PC-9 (cell line): ENCODE measurements around the gene FGF11.

Experiments used
- EZH2 ChIP-seq: fragments of 200-600 bp; sonication (generic); IDR thresholded peaks from 2 replicates; pipeline ENCODE4 v1.8.0; 2017; ENCODE audit warnings: antibody characterized with exemption, low read depth
- TF ChIP-seq, protein P1 (sequence below): fragments of 200-600 bp; sonication (generic); conservative IDR thresholded peaks from 2 replicates; pipeline ENCODE4 v1.6.1; 2017; ENCODE audit warnings: mixed run types, antibody characterized with exemption, mild to moderate bottlenecking, moderate library complexity

DNA sequence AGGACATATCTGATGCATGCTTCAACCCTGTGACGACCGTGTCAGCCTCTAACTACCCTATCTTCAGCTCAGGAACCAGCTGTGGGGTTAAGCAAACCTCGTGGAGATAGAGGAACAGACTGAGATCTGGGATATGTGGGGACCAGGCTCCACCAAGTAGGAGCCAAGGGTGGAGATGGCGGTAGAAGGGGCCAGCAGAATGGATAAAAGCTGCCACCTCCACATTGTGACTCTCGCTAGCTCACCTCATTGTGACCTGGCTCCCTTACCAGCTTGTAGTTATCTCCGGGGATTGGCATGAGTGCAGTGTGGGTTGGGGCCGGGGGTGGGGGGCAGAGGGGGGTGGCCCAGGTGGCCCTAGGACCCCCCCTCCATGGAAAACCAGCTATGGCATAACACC, 14.0 kb upstream of the FGF11 start, which contains the start of gene SPEM2:
- TF ChIP-seq, protein P1, sequence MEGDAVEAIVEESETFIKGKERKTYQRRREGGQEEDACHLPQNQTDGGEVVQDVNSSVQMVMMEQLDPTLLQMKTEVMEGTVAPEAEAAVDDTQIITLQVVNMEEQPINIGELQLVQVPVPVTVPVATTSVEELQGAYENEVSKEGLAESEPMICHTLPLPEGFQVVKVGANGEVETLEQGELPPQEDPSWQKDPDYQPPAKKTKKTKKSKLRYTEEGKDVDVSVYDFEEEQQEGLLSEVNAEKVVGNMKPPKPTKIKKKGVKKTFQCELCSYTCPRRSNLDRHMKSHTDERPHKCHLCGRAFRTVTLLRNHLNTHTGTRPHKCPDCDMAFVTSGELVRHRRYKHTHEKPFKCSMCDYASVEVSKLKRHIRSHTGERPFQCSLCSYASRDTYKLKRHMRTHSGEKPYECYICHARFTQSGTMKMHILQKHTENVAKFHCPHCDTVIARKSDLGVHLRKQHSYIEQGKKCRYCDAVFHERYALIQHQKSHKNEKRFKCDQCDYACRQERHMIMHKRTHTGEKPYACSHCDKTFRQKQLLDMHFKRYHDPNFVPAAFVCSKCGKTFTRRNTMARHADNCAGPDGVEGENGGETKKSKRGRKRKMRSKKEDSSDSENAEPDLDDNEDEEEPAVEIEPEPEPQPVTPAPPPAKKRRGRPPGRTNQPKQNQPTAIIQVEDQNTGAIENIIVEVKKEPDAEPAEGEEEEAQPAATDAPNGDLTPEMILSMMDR, result no peak
- no peak for TF ChIP-seq EZH2
